Breast epithelium (tissue), 3 donors: ENCODE data around the gene NSFL1C.

Experiments used
- CTCF ChIP-seq, 3 donors: fragments of 450-650 bp; IDR thresholded peaks; one replicate each; pipeline ENCODE4 v1.5.1; 2016 to 2017; ENCODE audit warnings: antibody characterized with exemption in 3 of 3, mild to moderate bottlenecking in 3 of 3, moderate library complexity in 3 of 3
- POLR2A ChIP-seq: fragments of 450-650 bp; IDR thresholded peaks from one replicate; pipeline ENCODE4 v1.6.1; 2016; ENCODE audit warnings: antibody characterized with exemption, mild to moderate bottlenecking, moderate library complexity

GRCh38 chr20:1429143-1429728 is 37.4 kb downstream of the NSFL1C start:
- no peak for TF ChIP-seq POLR2A
- TF ChIP-seq CTCF (IDR thresholded peaks at IDR 0.05) = no peak
